Right ventricle myocardium superior (tissue), 1 donor: Measurements from ENCODE around the gene TNFAIP8L1. TPM values are rescaled to one million over a fixed set of nuclear protein-coding genes. Genes with fewer than 3 reads are reported as not detected.

Source experiments
- ATAC-seq: fragments of 200-7000 bp; cut with Tn5 transposase; one replicate; pipeline ENCODE4 v1.9.1; 2020; ENCODE audit warnings: mild to moderate bottlenecking; ENCODE audit not compliant: poor library complexity
- DNase-seq: peaks from one replicate; pipeline ENCODE4 v3.0.0-alpha.2; 2020
- intact Hi-C: fragments of 100-400 bp; cut with DNase I; formaldehyde crosslinking; loops from one replicate; pipeline ENCODE4 v1.11.2; 2022
- total RNA-seq: library from RNA; stranded (reverse); fragmentation: NEBNext Ultra II Directional; extraction: Animal tissue kit (Norgen Biotek cat#: 25700); gene quantifications from one replicate; pipeline ENCODE4 v1.2.1, GENCODE V29; 2021
- donor health status: DM: no; HTN: yes; CAD: no; lungs with severe emphysema.

The TNFAIP8L1 gene
- total RNA-seq, 1 donor from 2014 or later: 4.6 TPM

DNA sequence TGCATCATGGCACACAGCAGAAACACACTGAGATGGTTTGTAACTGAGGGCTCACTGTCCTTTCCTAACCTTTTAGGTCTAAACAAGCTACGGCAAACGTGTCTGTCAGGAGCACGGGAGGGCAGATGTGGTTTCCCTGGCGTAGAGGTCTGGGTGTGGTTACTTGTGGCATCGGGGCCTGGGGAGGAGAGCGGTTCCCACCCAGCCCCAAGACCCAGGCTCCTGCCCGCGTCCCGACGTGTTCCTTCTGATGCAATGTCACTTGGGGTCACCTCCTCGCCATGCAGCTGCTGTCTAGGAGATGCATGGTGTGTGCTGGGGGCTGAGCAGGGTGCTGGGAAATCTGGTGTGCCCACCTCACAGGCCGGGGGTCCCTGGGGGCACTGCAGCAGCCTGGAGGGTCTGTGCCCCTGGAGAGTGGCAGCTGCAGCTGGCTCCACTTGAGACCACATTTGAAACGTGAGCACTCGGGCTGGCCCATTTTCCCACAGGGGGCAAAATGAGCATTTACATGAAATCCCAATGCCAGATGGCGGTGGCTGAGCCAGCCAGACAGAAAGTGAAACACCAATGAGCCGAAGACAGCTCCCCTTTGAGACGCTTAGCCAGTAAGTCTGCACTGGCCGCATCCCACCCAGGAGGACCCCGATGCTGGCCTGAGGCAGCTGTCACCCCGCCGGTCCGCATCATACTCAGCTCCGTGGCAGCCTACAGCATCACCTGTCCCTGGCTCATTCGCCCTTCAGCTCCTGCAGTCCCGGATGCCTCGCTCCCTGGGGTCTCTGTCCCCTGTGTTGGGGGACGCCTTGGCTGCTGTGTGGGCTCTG is 53.1 kb downstream of the TNFAIP8L1 start:
- intact Hi-C loops: no loop called here
- no peak for ATAC-seq
- no peak for DNase-seq

DNA sequence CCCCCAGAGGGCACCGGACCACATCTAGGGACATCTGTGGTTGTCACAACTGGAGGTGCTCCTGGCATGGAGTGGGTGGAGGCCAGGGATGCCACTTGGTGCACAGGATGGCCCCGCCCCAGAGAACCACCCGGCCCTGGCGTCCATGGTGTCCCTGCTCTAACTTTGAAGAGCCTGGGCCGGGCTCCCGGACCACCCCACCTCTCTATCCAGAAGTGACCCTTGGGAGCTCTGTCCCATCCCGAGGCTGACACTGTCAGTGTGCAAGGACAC is 53.7 kb downstream of the TNFAIP8L1 start:
- no peak for ATAC-seq
- no peak for DNase-seq
- intact Hi-C loops: no loop called here

DNA sequence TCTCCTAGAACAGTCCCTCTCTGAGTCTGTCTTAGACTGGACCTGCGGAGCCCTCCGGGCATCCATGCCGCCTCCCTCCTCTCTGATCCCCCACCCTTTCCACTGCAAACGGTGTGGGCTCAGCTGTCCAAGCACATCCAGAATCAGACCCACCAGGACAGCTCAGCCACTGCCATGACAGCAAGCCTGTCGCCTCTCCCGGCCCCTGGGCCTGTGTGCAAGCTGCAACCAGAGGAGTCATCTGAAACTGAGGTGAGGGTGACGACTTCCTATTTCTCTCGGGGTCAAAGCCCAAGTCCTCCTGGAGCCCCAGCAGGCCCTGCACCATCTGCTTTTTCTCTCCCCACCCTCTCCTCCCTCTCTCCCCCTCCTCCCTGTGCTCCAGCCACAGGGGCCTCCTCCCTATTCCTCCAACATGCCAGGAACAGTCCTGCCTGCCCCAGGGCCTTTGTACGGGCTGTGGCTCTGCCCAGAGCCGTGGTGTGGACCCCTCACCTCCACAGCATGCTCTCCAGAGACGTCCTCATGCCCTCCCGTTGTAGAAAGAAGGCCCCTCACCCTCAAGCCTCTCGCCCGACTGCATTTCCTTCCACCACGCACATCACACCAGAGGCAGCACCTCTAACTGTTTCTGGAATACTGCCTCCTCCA is 54.3 kb downstream of the TNFAIP8L1 start:
- intact Hi-C loops: no loop called here
- ATAC-seq (no peak), DNase-seq (no peak)

- intact Hi-C loops: no loop called here
- DNase-seq: peak; percentile 71
These were observed 55.1 kb downstream of the TNFAIP8L1 start for GRCh38 chr19:4694211-4694987.

DNA sequence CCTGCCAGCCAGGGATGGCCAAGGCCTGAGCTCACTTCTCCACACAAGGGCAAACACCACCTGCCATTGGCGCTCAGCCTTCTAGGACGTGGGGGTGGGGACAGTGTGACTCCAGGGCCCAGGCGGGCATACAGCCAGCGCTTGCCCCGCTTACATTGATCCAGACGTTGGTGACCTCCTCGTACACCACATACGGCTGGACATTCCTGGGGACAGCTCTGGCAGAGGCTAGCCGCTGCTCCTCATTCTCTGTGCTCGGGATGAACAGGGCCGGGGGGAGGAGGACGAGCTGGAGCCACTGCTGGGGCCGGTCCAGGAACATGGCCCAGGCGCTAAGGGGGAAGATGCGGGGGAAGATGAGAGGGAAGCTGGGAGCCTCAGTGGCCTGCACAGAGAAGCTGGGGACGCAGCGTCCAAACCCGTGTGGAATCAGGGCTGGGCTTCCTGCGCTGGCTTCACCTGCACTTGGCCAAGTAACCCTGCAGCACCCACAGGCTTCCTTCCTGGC is 56.0 kb downstream of the TNFAIP8L1 start:
- DNase-seq: no peak

More at GRCh38 chr19:4694211-4694987, 55.1 kb downstream of the TNFAIP8L1 start:
- peak; percentile 57 for ATAC-seq

DNA sequence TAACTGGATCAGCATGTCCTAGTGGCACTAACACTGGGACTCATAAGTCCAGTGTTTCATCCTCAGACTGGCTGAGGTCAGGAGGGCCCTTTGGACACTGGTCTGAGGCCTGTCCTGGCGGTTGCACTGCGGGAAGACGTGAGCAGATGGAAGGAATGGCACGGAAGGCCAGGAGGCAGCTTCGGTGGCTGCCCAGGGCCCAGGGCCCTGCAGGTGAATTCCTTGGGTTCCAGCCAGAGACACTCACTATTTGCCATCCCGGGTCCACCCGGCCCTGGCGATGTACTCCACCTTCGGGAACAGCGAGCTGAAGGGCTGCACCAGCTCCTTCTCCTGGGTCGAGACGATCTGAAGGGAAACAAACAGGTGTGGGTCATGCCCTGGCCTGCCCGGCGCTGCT is 58.0 kb downstream of the TNFAIP8L1 start:
- intact Hi-C loops: no loop called here
- ATAC-seq: no peak
- DNase-seq: no peak

More for the DNA sequence above, 56.0 kb downstream of the TNFAIP8L1 start:
- ATAC-seq: peak; percentile 13
- intact Hi-C loops: no loop called here

DNA sequence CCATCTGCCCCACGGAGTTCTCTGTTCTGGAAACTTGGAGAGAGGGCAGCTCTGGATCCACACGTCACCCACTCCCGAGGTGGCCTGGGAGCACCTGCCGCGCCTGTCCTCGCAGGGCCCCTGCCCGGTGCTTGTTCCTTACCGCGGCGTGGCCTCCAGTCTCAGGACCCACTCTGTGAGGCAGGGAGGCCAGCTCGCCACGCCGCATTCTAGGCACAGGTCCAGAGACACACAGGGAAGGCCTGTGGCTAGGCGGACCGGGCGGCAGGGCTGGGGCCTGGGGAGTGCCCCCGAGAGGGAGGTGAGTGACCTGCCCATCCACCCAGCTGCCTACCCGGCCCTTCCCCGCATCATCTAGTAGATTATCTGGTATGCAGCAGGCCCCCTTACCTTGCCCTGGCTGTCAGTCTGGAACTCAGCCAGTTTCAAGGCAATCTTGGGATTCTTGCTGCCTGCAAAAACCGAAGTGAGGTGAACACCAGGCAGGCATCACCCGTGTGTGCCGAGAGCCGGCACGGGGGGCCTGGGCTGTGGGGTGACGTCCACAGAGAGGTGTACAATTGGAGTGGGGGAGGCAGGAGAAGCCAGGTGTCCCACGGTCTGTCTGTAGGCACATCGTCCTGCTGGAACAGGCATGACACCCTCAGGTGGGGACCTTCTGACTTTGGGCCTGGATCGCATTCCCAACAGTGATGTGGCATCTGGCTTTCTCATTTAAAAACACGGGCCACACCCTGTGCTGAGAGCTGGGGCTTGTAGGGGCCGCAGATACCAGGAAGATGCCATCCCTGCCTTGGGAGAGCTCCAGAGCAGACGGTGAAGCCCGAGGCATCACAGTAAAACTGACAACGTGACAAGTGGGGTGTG is 60.7 kb downstream of the TNFAIP8L1 start:
- DNase-seq (no peak), ATAC-seq (no peak)
- intact Hi-C loops: no loop called here

GRCh38 chr19:4700693-4700970 is 61.3 kb downstream of the TNFAIP8L1 start:
- no peak for ATAC-seq
- no peak for DNase-seq
- intact Hi-C loops: no loop called here

- intact Hi-C loops: no loop called here
- ATAC-seq (no peak), DNase-seq (no peak)
These were observed 62.2 kb downstream of the TNFAIP8L1 start for GRCh38 chr19:4701557-4701956.

DNA sequence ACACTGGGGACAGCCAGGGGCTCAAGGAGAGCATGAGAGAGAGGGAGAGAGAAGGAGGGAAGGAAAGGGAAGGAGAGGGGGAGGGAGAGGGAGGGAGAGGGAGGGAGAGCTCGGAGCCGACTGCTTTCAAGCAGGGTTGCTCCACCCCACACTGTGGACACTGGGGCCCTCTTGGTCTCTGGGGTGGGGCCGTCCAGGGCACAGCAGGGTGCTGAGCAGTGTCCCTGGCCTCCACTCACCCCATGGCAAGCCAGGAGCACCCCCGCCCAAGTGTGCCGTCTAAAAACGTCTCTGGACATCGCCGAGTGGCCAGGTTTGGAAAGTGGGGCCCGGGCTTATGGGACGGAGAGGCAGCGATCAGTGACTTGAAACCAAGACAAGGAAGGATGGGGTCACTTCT is 63.4 kb downstream of the TNFAIP8L1 start:
- DNase-seq (no peak), ATAC-seq (no peak)
- intact Hi-C loops: no loop called here

GRCh38 chr19:4703671-4704316 is 64.5 kb downstream of the TNFAIP8L1 start:
- ATAC-seq (no peak), DNase-seq (no peak)
- intact Hi-C loops: no loop called here

DNA sequence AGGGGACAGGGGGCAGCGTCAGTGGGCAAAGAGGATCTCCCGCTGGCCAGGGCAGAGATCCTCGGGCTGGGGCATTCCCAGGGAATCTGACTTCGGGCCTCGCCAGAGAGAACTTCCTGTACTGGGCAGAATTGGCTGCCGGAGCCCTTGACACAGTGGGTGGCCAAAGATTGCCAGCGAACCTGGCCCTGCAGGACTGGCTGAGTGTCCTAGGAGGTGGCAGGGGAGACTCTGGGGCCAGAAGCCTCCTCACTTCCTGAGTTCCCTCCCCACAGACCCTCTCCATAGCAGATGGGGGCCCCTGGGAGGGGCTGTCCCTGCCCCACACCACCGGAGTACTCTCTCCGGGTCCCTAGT is 65.0 kb downstream of the TNFAIP8L1 start:
- DNase-seq (no peak), ATAC-seq (no peak)
- intact Hi-C loops: no loop called here

Other genes starting within 250 kb of the TNFAIP8L1 start
- gene SH3GL1, start 239.0 kb upstream of the TNFAIP8L1 start, total RNA-seq: 18.6 TPM
- 5.4 TPM for gene CHAF1A, start 236.9 kb upstream of the TNFAIP8L1 start, total RNA-seq
- gene UBXN6, start 181.7 kb upstream of the TNFAIP8L1 start, total RNA-seq: 120 TPM
- gene HDGFL2, start 167.2 kb upstream of the TNFAIP8L1 start, total RNA-seq: 27.8 TPM
- gene PLIN4, start 121.0 kb upstream of the TNFAIP8L1 start, total RNA-seq: 239 TPM
- 64.6 TPM for gene PLIN5, start 104.3 kb upstream of the TNFAIP8L1 start, total RNA-seq
- 0.22 TPM for gene LRG1, start 99.5 kb upstream of the TNFAIP8L1 start, total RNA-seq
- gene SEMA6B, start 79.8 kb upstream of the TNFAIP8L1 start, total RNA-seq: 15.0 TPM
- gene MYDGF, start 30.8 kb downstream of the TNFAIP8L1 start, total RNA-seq: 23.2 TPM
- gene DPP9, start 84.3 kb downstream of the TNFAIP8L1 start, total RNA-seq: 54.0 TPM
- 47.6 TPM for gene FEM1A, start 152.2 kb downstream of the TNFAIP8L1 start, total RNA-seq
- gene TICAM1, start 192.2 kb downstream of the TNFAIP8L1 start, total RNA-seq: 7.4 TPM
- 27.9 TPM for gene PLIN3, start 228.2 kb downstream of the TNFAIP8L1 start, total RNA-seq